Endothelial cell of umbilical vein (primary cell): Measurements from ENCODE around the gene PTPRK. TPM values are rescaled to one million over a fixed set of nuclear protein-coding genes. Genes with fewer than 3 reads are reported as not detected.

Source experiments
- BruUV-seq: library from RNA; stranded (reverse); fragments of 400-500 nt; replicated peaks from 2 replicates; lab custom pipeline; 2021; lab: Mats Ljungman, UMichigan
- CTCF ChIA-PET: fragments of 300-600, 350-600 bp; sonication (Branson Sonifier 250); formaldehyde crosslinking; loops from one replicate; lab custom pipeline; 2021; ENCODE audit warnings: antibody characterized with exemption, inconsistent platforms; lab: Charles Lee
- POLR2A ChIA-PET: fragments of 300-600, 350-600 bp; sonication (Branson Sonifier 250); formaldehyde crosslinking; loops from one replicate; lab custom pipeline; 2021; ENCODE audit warnings: antibody characterized with exemption, inconsistent platforms; lab: Charles Lee
- DNase-seq: peaks from one replicate; pipeline ENCODE4 v3.0.0-alpha.2; 2011; ENCODE audit warnings: low read depth, low spot score
- FAIRE-seq: peaks from 2 replicates; lab custom pipeline; 2011; peaks lifted over from hg19 to GRCh38; lab: Jason Lieb, UNC
- H2AFZ ChIP-seq: 2 replicates; pipeline ENCODE4 v1.6.0; 2012; ENCODE audit warnings: low read depth, low read length, control low read depth, inconsistent platforms
- H3K27ac ChIP-seq: 2 replicates; pipeline ENCODE4 v1.5.1; 2011; ENCODE audit warnings: low read depth, mild to moderate bottlenecking, control low read depth, low read length, moderate library complexity; ENCODE audit not compliant: insufficient read depth
- H3K27me3 ChIP-seq, 2 experiments: 2 replicates each; pipeline versions ENCODE4 v1.6.0 to v1.6.1; 2011; ENCODE audit warnings: low read length in 2 of 2, mixed read lengths in 1 of 2; ENCODE audit not compliant: control insufficient read depth in 2 of 2, insufficient read depth in 2 of 2
- H3K36me3 ChIP-seq, 2 experiments: 2 replicates in 1 of 2; 3 replicates in 1 of 2; pipeline ENCODE4 v1.5.1; 2011; ENCODE audit warnings: low read length in 2 of 2, mild to moderate bottlenecking in 1 of 2, moderate library complexity in 1 of 2; ENCODE audit not compliant: control insufficient read depth in 2 of 2, insufficient read depth in 2 of 2; ENCODE audit errors: extremely low read depth in 1 of 2
- H3K4me1 ChIP-seq: 3 replicates; pipeline ENCODE4 v1.5.1; 2011; ENCODE audit warnings: mild to moderate bottlenecking, low read length; ENCODE audit not compliant: control insufficient read depth, insufficient read depth; ENCODE audit errors: extremely low read depth
- H3K4me2 ChIP-seq: 2 replicates; pipeline ENCODE4 v1.6.1; 2011; ENCODE audit warnings: low read length, control low read depth, mixed read lengths; ENCODE audit not compliant: insufficient read depth
- H3K4me3 ChIP-seq, 3 experiments: fragments of 200-600 bp in 1 of 3; sonication (generic), shearing (Covaris generic) in 1 of 3; replicated peaks in 1 of 3; 2 replicates each; pipeline ENCODE4 v1.5.1; 2011 to 2016; ENCODE audit warnings: control low read depth in 3 of 3, low read length in 3 of 3, mild to moderate bottlenecking in 2 of 3, inconsistent platforms in 1 of 3, low read depth in 1 of 3, moderate library complexity in 1 of 3; ENCODE audit not compliant: insufficient read depth in 1 of 3
- H3K79me2 ChIP-seq: 2 replicates; pipeline ENCODE4 v1.6.0; 2012; ENCODE audit warnings: low read length, inconsistent platforms; ENCODE audit not compliant: control insufficient read depth, insufficient read depth
- H3K9ac ChIP-seq: replicated peaks from 2 replicates; pipeline ENCODE3; 2011; ENCODE audit warnings: low read length, control low read depth; ENCODE audit not compliant: insufficient read depth; ENCODE audit errors: extremely low read depth
- H3K9me1 ChIP-seq: replicated peaks from 3 replicates; pipeline ENCODE4 v1.6.0; 2011; ENCODE audit warnings: mild to moderate bottlenecking, low read length; ENCODE audit not compliant: control insufficient read depth, insufficient read depth; ENCODE audit errors: extremely low read depth
- H3K9me3 ChIP-seq: replicated peaks from 2 replicates; pipeline ENCODE4 v1.5.1; 2012; ENCODE audit warnings: low read length, inconsistent platforms; ENCODE audit not compliant: control insufficient read depth, insufficient read depth
- H4K20me1 ChIP-seq: replicated peaks from 2 replicates; pipeline ENCODE3; 2011; ENCODE audit warnings: mild to moderate bottlenecking, low read length; ENCODE audit not compliant: control insufficient read depth, insufficient read depth; ENCODE audit errors: extremely low read depth
- CTCF ChIP-seq, 2 donors: IDR thresholded peaks; 1 replicate in 1 of 2; 2 replicates in 1 of 2; pipeline ENCODE4 v1.5.1; 2011; ENCODE audit warnings: low read length in 2 of 2, mild to moderate bottlenecking in 2 of 2, moderate library complexity in 2 of 2, control low read depth in 1 of 2, inconsistent platforms in 1 of 2, low read depth in 1 of 2; ENCODE audit not compliant: insufficient read depth in 1 of 2; ENCODE audit errors: extremely low read depth in 1 of 2
- EZH2 ChIP-seq: IDR thresholded peaks from 2 replicates; pipeline ENCODE4 v1.6.1; 2012; ENCODE audit warnings: borderline replicate concordance, low read depth, mild to moderate bottlenecking, moderate library complexity, low read length, inconsistent platforms; ENCODE audit not compliant: severe bottlenecking
- FOS ChIP-seq: IDR thresholded peaks from 2 replicates; pipeline ENCODE4 v1.6.1; 2011; ENCODE audit warnings: mild to moderate bottlenecking, low read length, moderate library complexity, borderline replicate concordance; ENCODE audit not compliant: insufficient read depth
- GATA2 ChIP-seq: IDR thresholded peaks from 2 replicates; pipeline ENCODE4 v1.7.0; 2011; ENCODE audit warnings: low read depth, mild to moderate bottlenecking, moderate library complexity, mixed read lengths, low read length; ENCODE audit not compliant: insufficient read length, insufficient read depth
- JUN ChIP-seq: IDR thresholded peaks from 2 replicates; pipeline ENCODE4 v1.6.1; 2011; ENCODE audit warnings: borderline replicate concordance, low read depth; ENCODE audit not compliant: insufficient read length, insufficient read depth
- MAX ChIP-seq: IDR thresholded peaks from 2 replicates; pipeline ENCODE4 v1.6.1; 2011; ENCODE audit not compliant: insufficient read depth, insufficient read length
- MYC ChIP-seq: IDR thresholded peaks from one replicate; pipeline ENCODE4 v1.6.1; 2011; ENCODE audit warnings: mild to moderate bottlenecking, low read depth, low read length
- POLR2A ChIP-seq: IDR thresholded peaks from 2 replicates; pipeline ENCODE4 v1.6.1; 2012; ENCODE audit warnings: low read depth, mild to moderate bottlenecking, control low read depth, low read length
- POLR2AphosphoS5 ChIP-seq: IDR thresholded peaks from 2 replicates; pipeline ENCODE4 v1.6.1; 2012; ENCODE audit warnings: low read depth, mild to moderate bottlenecking, control low read depth, low read length, moderate library complexity; ENCODE audit not compliant: insufficient read depth
- dilution Hi-C: fragments of 300-500 bp; cut with MboI; formaldehyde crosslinking; loops from one replicate; pipeline ENCODE4 v1.15.0; 2019; ENCODE audit warnings: low sequenced_read_pairs; ENCODE audit not compliant: extremely low pct_ligation_motif_present
- intact Hi-C: fragments of 100-400 bp; cut with micrococcal nuclease; formaldehyde crosslinking; loops from one replicate; pipeline ENCODE4 v1.10.0; 2022
- polyA plus RNA-seq, 4 experiments: library from polyadenylated mRNA; depleted of rRNA in 3 of 4; stranded (reverse) in 3 of 4; unstranded in 1 of 4; fragments of >200 nt; gene quantifications; 2 replicates each; pipeline versions ENCODE4 v1.2.1 to v1.2.3, GENCODE V29; 2011 to 2012; ENCODE audit warnings: missing spikeins in 1 of 4
- total RNA-seq: library from RNA; stranded (reverse); gene quantifications from 2 replicates; pipeline ENCODE4 v1.2.3, GENCODE V29; 2021

PTPRK gene
- total and polyA plus RNA-seq, 2 donors (not counting 3 experiments of a cell fraction or from before 2014, with no cell fraction given), result 15.2 to 74.0 TPM

- DNase-seq (no peak), FAIRE-seq (no peak)
- H3K4me1 ChIP-seq, result no peaks in the 10 kb centered on the region
- BruUV-seq, result no TSS peak
- H4K20me1 ChIP-seq, result peaks cover 2% of the 10 kb centered on the region
- no peaks in the 10 kb centered on the region for H3K27me3 ChIP-seq
- H3K4me2 ChIP-seq, result no peak overlapping the region
- no peak overlapping the region for H3K27ac ChIP-seq
- H3K9me1 ChIP-seq, result no peaks in the 10 kb centered on the region
- H3K4me3 ChIP-seq, result no peak overlapping the region
- no peak for TF ChIP-seq EZH2
- no peak for TF ChIP-seq FOS
- TF ChIP-seq POLR2A, result no peak
- TF ChIP-seq MAX, result no peak
- TF ChIP-seq POLR2AphosphoS5, result no peak
- TF ChIP-seq MYC, result no peak
- TF ChIP-seq GATA2, result no peak
- TF ChIP-seq CTCF (IDR thresholded peaks at IDR 0.05; ENCODE audit: extremely low read depth in 1 of 2, insufficient read depth in 1 of 2, low read depth in 1 of 2, low read length in 2 of 2), result no peak
- no peak for TF ChIP-seq JUN
- POLR2A ChIA-PET, result no interaction called here
- no peak overlapping the region for H2AFZ ChIP-seq
- H3K79me2 ChIP-seq, result peaks cover 11% of the 10 kb centered on the region
- no peak overlapping the region for H3K9ac ChIP-seq
- H3K36me3 ChIP-seq, result no peaks in the 10 kb centered on the region
- dilution Hi-C loops (no loop called here), intact Hi-C loops (loop anchor here (10.0 kb wide), 1 partner anchor 261 kb away; no protein-coding TSS in a partner anchor)
- no peaks in the 10 kb centered on the region for H3K9me3 ChIP-seq
- CTCF ChIA-PET, result no interaction called here
These were observed 176.7 kb downstream of the PTPRK start for GRCh38 chr6:128343706-128344105.
